GM19035 (cell line): ENCODE measurements around the gene EIF2B2.

Source experiments
- ATAC-seq: cut with Tn5 transposase; IDR thresholded peaks from one replicate; pipeline ENCODE4 v1.9.1; 2021; ENCODE audit not compliant: unreplicated experiment

EIF2B2 gene

GRCh38 chr14:74973905-74974363, 28.8 kb upstream of the EIF2B2 start:
- no peak for ATAC-seq

GRCh38 chr14:74974364-74975058, 28.2 kb upstream of the EIF2B2 start:
- no peak for ATAC-seq

- no peak for ATAC-seq
These were observed 27.5 kb upstream of the EIF2B2 start for GRCh38 chr14:74975059-74975810.

GRCh38 chr14:74976264-74977113, 26.2 kb upstream of the EIF2B2 start:
- no peak for ATAC-seq

GRCh38 chr14:74977164-74977900, 25.4 kb upstream of the EIF2B2 start:
- no peak for ATAC-seq

GRCh38 chr14:74977901-74978385, 24.8 kb upstream of the EIF2B2 start:
- ATAC-seq: no peak

GRCh38 chr14:74978416-74978947, 24.2 kb upstream of the EIF2B2 start:
- no peak for ATAC-seq

GRCh38 chr14:74979029-74979428, 23.7 kb upstream of the EIF2B2 start:
- no peak for ATAC-seq

GRCh38 chr14:74979442-74980397, 23.0 kb upstream of the EIF2B2 start:
- no peak for ATAC-seq

- ATAC-seq: no peak
These were observed 22.4 kb upstream of the EIF2B2 start for GRCh38 chr14:74980398-74980730.

GRCh38 chr14:74980731-74981461, 21.8 kb upstream of the EIF2B2 start:
- no peak for ATAC-seq

- ATAC-seq: no peak
These were observed 21.3 kb upstream of the EIF2B2 start for GRCh38 chr14:74981462-74981782.

GRCh38 chr14:74981833-74982232, 20.9 kb upstream of the EIF2B2 start:
- no peak for ATAC-seq

GRCh38 chr14:74982661-74983060, 20.1 kb upstream of the EIF2B2 start:
- ATAC-seq: no peak

GRCh38 chr14:74983343-74983742, 19.4 kb upstream of the EIF2B2 start:
- no peak for ATAC-seq

GRCh38 chr14:74984236-74985027, 18.3 kb upstream of the EIF2B2 start:
- ATAC-seq: no peak

GRCh38 chr14:74985028-74985310, 17.8 kb upstream of the EIF2B2 start:
- no peak for ATAC-seq

- ATAC-seq: no peak
These were observed 16.9 kb upstream of the EIF2B2 start for GRCh38 chr14:74985806-74986205.
